ENCODE data around the gene ANKFY1.

DNA sequence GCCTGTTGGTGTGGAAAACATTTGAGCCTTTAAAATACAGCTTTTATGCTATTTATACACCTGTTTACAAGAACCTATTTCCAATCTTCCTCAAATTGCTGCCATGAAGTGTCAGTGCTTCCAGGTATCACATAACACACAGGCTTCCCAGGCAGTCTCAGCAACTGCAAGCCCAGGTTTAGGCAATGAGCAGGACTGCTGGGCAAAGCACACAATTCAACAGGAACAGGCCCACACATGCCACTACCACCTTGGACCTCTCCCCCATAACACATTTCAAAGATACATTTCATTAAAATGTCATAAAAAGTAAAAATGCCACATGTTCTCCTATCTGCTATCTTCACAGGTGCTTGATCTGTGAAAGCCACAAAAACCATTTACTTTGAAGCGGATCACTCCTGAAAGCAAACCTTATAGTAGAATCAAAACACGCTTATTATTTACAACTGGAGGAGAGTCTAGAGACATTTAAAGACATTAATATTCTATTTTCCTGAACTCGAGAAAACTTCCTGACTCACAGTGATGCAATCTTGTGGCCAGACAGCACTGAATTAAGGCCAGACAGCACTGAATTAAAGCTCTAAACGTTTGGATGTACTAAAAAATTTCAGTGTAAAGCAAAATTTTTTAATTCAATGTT lies 31.5 kb downstream of the ANKFY1 start:
- TF ChIP-seq, protein P1, sequence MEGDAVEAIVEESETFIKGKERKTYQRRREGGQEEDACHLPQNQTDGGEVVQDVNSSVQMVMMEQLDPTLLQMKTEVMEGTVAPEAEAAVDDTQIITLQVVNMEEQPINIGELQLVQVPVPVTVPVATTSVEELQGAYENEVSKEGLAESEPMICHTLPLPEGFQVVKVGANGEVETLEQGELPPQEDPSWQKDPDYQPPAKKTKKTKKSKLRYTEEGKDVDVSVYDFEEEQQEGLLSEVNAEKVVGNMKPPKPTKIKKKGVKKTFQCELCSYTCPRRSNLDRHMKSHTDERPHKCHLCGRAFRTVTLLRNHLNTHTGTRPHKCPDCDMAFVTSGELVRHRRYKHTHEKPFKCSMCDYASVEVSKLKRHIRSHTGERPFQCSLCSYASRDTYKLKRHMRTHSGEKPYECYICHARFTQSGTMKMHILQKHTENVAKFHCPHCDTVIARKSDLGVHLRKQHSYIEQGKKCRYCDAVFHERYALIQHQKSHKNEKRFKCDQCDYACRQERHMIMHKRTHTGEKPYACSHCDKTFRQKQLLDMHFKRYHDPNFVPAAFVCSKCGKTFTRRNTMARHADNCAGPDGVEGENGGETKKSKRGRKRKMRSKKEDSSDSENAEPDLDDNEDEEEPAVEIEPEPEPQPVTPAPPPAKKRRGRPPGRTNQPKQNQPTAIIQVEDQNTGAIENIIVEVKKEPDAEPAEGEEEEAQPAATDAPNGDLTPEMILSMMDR (IDR thresholded peaks at IDR 0.05; ENCODE audit: low read depth, low read length): no peak
- TF ChIP-seq EZH2phosphoT487 (IDR thresholded peaks at IDR 0.05; ENCODE audit: low read depth): no peak
